GM20431 (cell line): ENCODE measurements around the gene CCSER2.

Experiments used
- in situ Hi-C: fragments of 300-500 bp; cut with MseI, MboI; formaldehyde crosslinking; loops from one replicate; pipeline ENCODE4 v1.15.0; 2020; ENCODE audit warnings: low sequenced_read_pairs; ENCODE audit not compliant: unreplicated experiment

Gene CCSER2

GRCh38 chr10:84562592-84562991 is 234.2 kb downstream of the CCSER2 start:
- in situ Hi-C loops = no loop called here

GRCh38 chr10:84563355-84563754 is 235.0 kb downstream of the CCSER2 start:
- in situ Hi-C loops = no loop called here

- in situ Hi-C loops = no loop called here
Observed at GRCh38 chr10:84563868-84564267, 235.5 kb downstream of the CCSER2 start.

- in situ Hi-C loops = no loop called here
Observed at GRCh38 chr10:84565881-84566582, 237.6 kb downstream of the CCSER2 start.

- in situ Hi-C loops = no loop called here
Observed at GRCh38 chr10:84567133-84567532, 238.7 kb downstream of the CCSER2 start.
